ENCODE results near the gene IPCEF1. TPM values are rescaled to one million over a fixed set of nuclear protein-coding genes. Genes with fewer than 3 reads are reported as not detected.

Gene IPCEF1
- polyA plus RNA-seq, 1 donor (not counting 4 experiments of a cell fraction or from before 2014, with no cell fraction given): 0.21 TPM

GRCh38 chr6:154257067-154257466, 99.5 kb downstream of the IPCEF1 start:
- Histone ChIP-seq H3K27ac (ENCODE audit: control insufficient read depth, insufficient read depth, low read length) (no peak overlapping the region), H4K20me1 (ENCODE audit: control insufficient read depth, extremely low read depth, insufficient read depth, low read length) (no peaks in the 10 kb centered on the region), H3K27me3 (ENCODE audit: control insufficient read depth, extremely low read depth, insufficient read depth, low read length) (no peaks in the 10 kb centered on the region), H3K9me1 (ENCODE audit: control insufficient read depth, extremely low read depth, insufficient read depth, low read length) (no peaks in the 10 kb centered on the region), H3K4me2 (ENCODE audit: control insufficient read depth, extremely low read depth, insufficient read depth, low read depth, low read length) (no peak overlapping the region), H3K36me3 (ENCODE audit: control insufficient read depth in 2 of 2, extremely low read depth in 1 of 2, insufficient read depth in 2 of 2, low read length in 2 of 2) (no peaks in the 10 kb centered on the region), H3K79me2 (ENCODE audit: control insufficient read depth, insufficient read depth, low read length) (no peaks in the 10 kb centered on the region), H3K4me1 (ENCODE audit: control insufficient read depth, extremely low read depth, insufficient read depth, low read length) (no peaks in the 10 kb centered on the region), H3K9me3 (ENCODE audit: control insufficient read depth, low read depth, low read length) (no peaks in the 10 kb centered on the region), H3K9ac (ENCODE audit: control insufficient read depth, extremely low read depth, insufficient read depth, low read length) (no peak overlapping the region), H3K4me3 (ENCODE audit: control insufficient read depth in 2 of 3, extremely low read depth in 1 of 3, insufficient read depth in 2 of 3, low read depth in 1 of 3, low read length in 3 of 3) (no peak overlapping the region), H2AFZ (ENCODE audit: control insufficient read depth, low read length) (no peak overlapping the region)
- TF ChIP-seq CTCF (optimal IDR thresholded peaks at IDR 0.05 in 1 of 3, IDR thresholded peaks at IDR 0.05 in 1 of 3, conservative IDR thresholded peaks at IDR 0.05 in 1 of 3; ENCODE audit: extremely low read depth in 1 of 3, insufficient read depth in 2 of 3, low read length in 3 of 3) (no peak), EZH2 (IDR thresholded peaks at IDR 0.05; ENCODE audit: low read length) (no peak)
- FAIRE-seq: no peak
- dilution Hi-C loops (cut with MboI; ENCODE audit: extremely low pct_ligation_motif_present, low sequenced_read_pairs): no loop called here
- DNase-seq (ENCODE audit: low read depth, low spot score): no peak

- FAIRE-seq (no peak), DNase-seq (ENCODE audit: low read depth, low spot score) (no peak)
- Histone ChIP-seq H3K27ac (ENCODE audit: control insufficient read depth, insufficient read depth, low read length) (no peak overlapping the region), H2AFZ (ENCODE audit: control insufficient read depth, low read length) (no peak overlapping the region), H3K36me3 (ENCODE audit: control insufficient read depth in 2 of 2, extremely low read depth in 1 of 2, insufficient read depth in 2 of 2, low read length in 2 of 2) (no peaks in the 10 kb centered on the region), H3K9me3 (ENCODE audit: control insufficient read depth, low read depth, low read length) (no peaks in the 10 kb centered on the region), H3K9ac (ENCODE audit: control insufficient read depth, extremely low read depth, insufficient read depth, low read length) (no peak overlapping the region), H3K27me3 (ENCODE audit: control insufficient read depth, extremely low read depth, insufficient read depth, low read length) (no peaks in the 10 kb centered on the region), H4K20me1 (ENCODE audit: control insufficient read depth, extremely low read depth, insufficient read depth, low read length) (no peaks in the 10 kb centered on the region), H3K4me2 (ENCODE audit: control insufficient read depth, extremely low read depth, insufficient read depth, low read depth, low read length) (no peak overlapping the region), H3K4me1 (ENCODE audit: control insufficient read depth, extremely low read depth, insufficient read depth, low read length) (no peaks in the 10 kb centered on the region), H3K79me2 (ENCODE audit: control insufficient read depth, insufficient read depth, low read length) (no peaks in the 10 kb centered on the region), H3K9me1 (ENCODE audit: control insufficient read depth, extremely low read depth, insufficient read depth, low read length) (no peaks in the 10 kb centered on the region), H3K4me3 (ENCODE audit: control insufficient read depth in 2 of 3, extremely low read depth in 1 of 3, insufficient read depth in 2 of 3, low read depth in 1 of 3, low read length in 3 of 3) (no peak overlapping the region)
- no peak for TF ChIP-seq CTCF (optimal IDR thresholded peaks at IDR 0.05 in 1 of 3, IDR thresholded peaks at IDR 0.05 in 1 of 3, conservative IDR thresholded peaks at IDR 0.05 in 1 of 3; ENCODE audit: extremely low read depth in 1 of 3, insufficient read depth in 2 of 3, low read length in 3 of 3)
- no peak for TF ChIP-seq EZH2 (IDR thresholded peaks at IDR 0.05; ENCODE audit: low read length)
- dilution Hi-C loops (cut with MboI; ENCODE audit: extremely low pct_ligation_motif_present, low sequenced_read_pairs): no loop called here
Measured at GRCh38 chr6:154252678-154253077, 103.9 kb downstream of the IPCEF1 start.

Measured in keratinocyte (primary cell).